Measurements from ENCODE around the gene PDE8A. TPM values are rescaled to one million over a fixed set of nuclear protein-coding genes. Genes with fewer than 3 reads are reported as not detected.

PDE8A gene
- total and polyA plus RNA-seq, 4 donors, result 11.2 to 47.5 (median 16.6) TPM

GRCh38 chr15:85089929-85090597 is 108.4 kb downstream of the PDE8A start:
- Histone ChIP-seq H3K27me3 (ENCODE audit: control insufficient read depth in 4 of 4, insufficient read depth in 4 of 4, low read length in 3 of 4) (no peaks in the 10 kb centered on the region), H3K4me1 (ENCODE audit: control insufficient read depth in 4 of 4, insufficient read depth in 4 of 4, low read length in 3 of 4) (no peaks in the 10 kb centered on the region), H3K36me3 (ENCODE audit: control insufficient read depth in 4 of 4, insufficient read depth in 3 of 4, low read depth in 1 of 4, low read length in 3 of 4) (peaks cover 9 to 37% (median 26%) of the 10 kb centered on the region in 4 donors), H3K4me3 (ENCODE audit: low read depth in 1 of 3, low read length in 3 of 3) (no peak overlapping the region), H3K27ac (ENCODE audit: low read depth in 1 of 2, low read length in 2 of 2) (no peak overlapping the region), H3K9ac (ENCODE audit: low read depth in 1 of 2, low read length in 2 of 2) (no peak overlapping the region), H3K9me3 (ENCODE audit: control insufficient read depth in 4 of 4, low read length in 3 of 4) (no peaks in the 10 kb centered on the region)
- WGBS, result 95% methylated on average over 5 of the region's 5 CpGs
- TF ChIP-seq EGR1 (IDR thresholded peaks at IDR 0.05; ENCODE audit: low read depth in 2 of 2) (no peak), YY1 (IDR thresholded peaks at IDR 0.05) (no peak)
- DNase-seq (ENCODE audit: low spot score), result no peak

GRCh38 chr15:85091990-85092389 is 110.3 kb downstream of the PDE8A start:
- Histone ChIP-seq H3K4me3 (ENCODE audit: low read depth in 1 of 3, low read length in 3 of 3) (no peak overlapping the region), H3K27me3 (ENCODE audit: control insufficient read depth in 4 of 4, insufficient read depth in 4 of 4, low read length in 3 of 4) (no peaks in the 10 kb centered on the region), H3K36me3 (ENCODE audit: control insufficient read depth in 4 of 4, insufficient read depth in 3 of 4, low read depth in 1 of 4, low read length in 3 of 4) (peaks cover 9 to 40% (median 26%) of the 10 kb centered on the region in 4 donors), H3K4me1 (ENCODE audit: control insufficient read depth in 4 of 4, insufficient read depth in 4 of 4, low read length in 3 of 4) (no peaks in the 10 kb centered on the region), H3K9ac (ENCODE audit: low read depth in 1 of 2, low read length in 2 of 2) (no peak overlapping the region), H3K9me3 (ENCODE audit: control insufficient read depth in 4 of 4, low read length in 3 of 4) (no peaks in the 10 kb centered on the region), H3K27ac (ENCODE audit: low read depth in 1 of 2, low read length in 2 of 2) (no peak overlapping the region)
- WGBS, result 90% methylated on average over 2 of the region's 2 CpGs
- DNase-seq (ENCODE audit: low spot score), result no peak
- TF ChIP-seq HNF4G (IDR thresholded peaks at IDR 0.05) (no peak), HNF4A (conservative IDR thresholded peaks at IDR 0.05) (no peak), JUND (IDR thresholded peaks at IDR 0.05) (no peak), ATF3 (IDR thresholded peaks at IDR 0.05) (no peak), RAD21 (IDR thresholded peaks at IDR 0.05) (no peak), REST (IDR thresholded peaks at IDR 0.05) (no peak), RXRA (IDR thresholded peaks at IDR 0.05) (no peak), ZBTB33 (IDR thresholded peaks at IDR 0.05) (no peak), CTCF (IDR thresholded peaks at IDR 0.05; ENCODE audit: low read depth, low read length, missing input control) (no peak), MAX (IDR thresholded peaks at IDR 0.05) (no peak), YY1 (IDR thresholded peaks at IDR 0.05) (no peak)
